Prostate gland (tissue), 2 donors: Measurements from ENCODE around the gene ULK3. TPM values are rescaled to one million over a fixed set of nuclear protein-coding genes. Genes with fewer than 3 reads are reported as not detected.
A peak's percentile ranks its signal among the peaks of the same experiment; 100 is the strongest.

Experiments used
- DNase-seq: peaks from one replicate; pipeline ENCODE4 v3.0.0-alpha.2; 2019; ENCODE audit warnings: low spot score
- H3K27ac ChIP-seq, 2 donors: fragments of 200-600 bp; sonication (generic); 2 replicates each; pipeline ENCODE4 v1.5.1; 2017 to 2019
- H3K27me3 ChIP-seq: fragments of 200-600 bp; sonication (generic); replicated peaks from 2 replicates; pipeline ENCODE4 v1.5.1; 2019; ENCODE audit not compliant: insufficient read depth
- H3K36me3 ChIP-seq, 2 donors: fragments of 200-600 bp; sonication (generic); 1 replicate in 1 of 2; 2 replicates in 1 of 2; pipeline versions ENCODE4 v1.5.1 to v1.8.1; 2017 to 2019
- H3K4me1 ChIP-seq: fragments of 200-600 bp; sonication (generic); replicated peaks from 2 replicates; pipeline ENCODE4 v1.5.1; 2019
- H3K4me3 ChIP-seq, 2 donors: fragments of 200-600 bp; sonication (generic); 2 replicates each; pipeline ENCODE4 v1.5.1; 2017 to 2019
- H3K9me3 ChIP-seq: fragments of 200-600 bp; sonication (generic); 2 replicates; pipeline ENCODE4 v1.5.1; 2017
- POLR2A ChIP-seq: fragments of 450-650 bp; IDR thresholded peaks from one replicate; pipeline ENCODE4 v1.6.1; 2016; ENCODE audit warnings: antibody characterized with exemption, mild to moderate bottlenecking
- POLR2AphosphoS5 ChIP-seq: sonication (generic); formaldehyde crosslinking; IDR thresholded peaks from one replicate; pipeline ENCODE4 v1.6.1; 2017; ENCODE audit warnings: antibody characterized with exemption
- WGBS: methylation state at CpG from one replicate; pipeline ENCODE4 v1.1.5; 2018; 5-methylcytosine and 5-hydroxymethylcytosine counted together
- intact Hi-C: fragments of 100-400 bp; cut with DNase I; formaldehyde crosslinking; loops from one replicate; pipeline ENCODE4 v1.14.2; 2022
- total RNA-seq, 2 donors: library from RNA; depleted of rRNA; stranded (reverse); fragments of >200 nt; gene quantifications; one replicate each; pipeline ENCODE4 v1.1.0, GENCODE V29; 2016
- TF ChIP-seq, protein P1 (sequence below), 4 experiments: fragments of 200-600 bp in 2 of 4; fragments of 450-650 bp in 2 of 4; sonication (generic) in 2 of 4; IDR thresholded peaks; 1 replicate in 3 of 4; 2 replicates in 1 of 4; pipeline ENCODE4 v1.5.1; 2016 to 2019; ENCODE audit warnings: antibody characterized with exemption in 4 of 4, mild to moderate bottlenecking in 2 of 4, moderate library complexity in 2 of 4

ULK3 gene
- total RNA-seq, 2 donors from 2014 or later: 44.6 to 98.5 TPM

DNA sequence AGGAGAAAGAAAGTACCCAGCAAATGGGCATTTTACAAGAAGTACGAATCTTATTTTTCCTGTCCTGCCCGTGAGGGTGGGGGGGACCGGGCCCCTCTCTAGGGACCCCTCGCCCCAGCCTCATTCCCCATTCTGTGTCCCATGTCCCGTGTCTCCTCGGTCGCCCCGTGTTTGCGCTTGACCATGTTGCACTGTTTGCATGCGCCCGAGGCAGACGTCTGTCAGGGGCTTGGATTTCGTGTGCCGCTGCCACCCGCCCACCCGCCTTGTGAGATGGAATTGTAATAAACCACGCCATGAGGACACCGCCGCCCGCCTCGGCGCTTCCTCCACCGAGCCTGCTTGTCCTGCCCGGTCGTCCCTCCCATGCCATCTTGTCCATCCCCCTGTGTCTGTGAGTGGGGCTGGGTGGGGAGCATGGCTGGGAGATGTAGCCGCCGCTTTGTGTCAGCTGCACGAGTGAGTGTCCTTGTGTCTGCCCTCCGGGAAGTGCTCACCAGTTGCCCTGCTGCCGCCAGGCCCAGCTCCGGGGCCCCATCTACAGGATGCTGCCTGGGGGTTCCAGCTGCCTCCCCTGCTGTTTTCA is 40.0 kb downstream of the ULK3 start:
- DNase-seq: no peak
- Histone ChIP-seq H3K27ac (no peak overlapping the region), H3K9me3 (no peaks in the 10 kb centered on the region), H3K36me3 (peaks cover 4 to 8% of the 10 kb centered on the region in 2 donors), H3K4me1 (peaks cover 19% of the 10 kb centered on the region), H3K4me3 (no peak overlapping the region), H3K27me3 (no peaks in the 10 kb centered on the region)
- intact Hi-C loops: no loop called here
- TF ChIP-seq POLR2AphosphoS5 (no peak), POLR2A (no peak)
- TF ChIP-seq, protein P1, sequence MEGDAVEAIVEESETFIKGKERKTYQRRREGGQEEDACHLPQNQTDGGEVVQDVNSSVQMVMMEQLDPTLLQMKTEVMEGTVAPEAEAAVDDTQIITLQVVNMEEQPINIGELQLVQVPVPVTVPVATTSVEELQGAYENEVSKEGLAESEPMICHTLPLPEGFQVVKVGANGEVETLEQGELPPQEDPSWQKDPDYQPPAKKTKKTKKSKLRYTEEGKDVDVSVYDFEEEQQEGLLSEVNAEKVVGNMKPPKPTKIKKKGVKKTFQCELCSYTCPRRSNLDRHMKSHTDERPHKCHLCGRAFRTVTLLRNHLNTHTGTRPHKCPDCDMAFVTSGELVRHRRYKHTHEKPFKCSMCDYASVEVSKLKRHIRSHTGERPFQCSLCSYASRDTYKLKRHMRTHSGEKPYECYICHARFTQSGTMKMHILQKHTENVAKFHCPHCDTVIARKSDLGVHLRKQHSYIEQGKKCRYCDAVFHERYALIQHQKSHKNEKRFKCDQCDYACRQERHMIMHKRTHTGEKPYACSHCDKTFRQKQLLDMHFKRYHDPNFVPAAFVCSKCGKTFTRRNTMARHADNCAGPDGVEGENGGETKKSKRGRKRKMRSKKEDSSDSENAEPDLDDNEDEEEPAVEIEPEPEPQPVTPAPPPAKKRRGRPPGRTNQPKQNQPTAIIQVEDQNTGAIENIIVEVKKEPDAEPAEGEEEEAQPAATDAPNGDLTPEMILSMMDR (IDR thresholded peaks at IDR 0.05): no peak
- 87% methylated on average over 31 of the region's 31 CpGs for WGBS

DNA sequence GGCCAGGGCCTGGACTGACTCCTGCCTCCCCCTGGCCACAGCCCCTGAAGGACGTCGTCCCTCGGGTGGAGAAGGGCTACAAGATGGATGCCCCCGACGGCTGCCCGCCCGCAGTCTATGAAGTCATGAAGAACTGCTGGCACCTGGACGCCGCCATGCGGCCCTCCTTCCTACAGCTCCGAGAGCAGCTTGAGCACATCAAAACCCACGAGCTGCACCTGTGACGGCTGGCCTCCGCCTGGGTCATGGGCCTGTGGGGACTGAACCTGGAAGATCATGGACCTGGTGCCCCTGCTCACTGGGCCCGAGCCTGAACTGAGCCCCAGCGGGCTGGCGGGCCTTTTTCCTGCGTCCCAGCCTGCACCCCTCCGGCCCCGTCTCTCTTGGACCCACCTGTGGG is 40.7 kb downstream of the ULK3 start:
- Histone ChIP-seq H3K4me1 (peaks cover 19% of the 10 kb centered on the region), H3K9me3 (no peaks in the 10 kb centered on the region), H3K27me3 (no peaks in the 10 kb centered on the region), H3K4me3 (no peak overlapping the region), H3K27ac (no peak overlapping the region), H3K36me3 (peaks cover 4 to 8% of the 10 kb centered on the region in 2 donors)
- TF ChIP-seq POLR2A: no peak
- TF ChIP-seq, protein P1 (IDR thresholded peaks at IDR 0.05): no peak
- no peak for TF ChIP-seq POLR2AphosphoS5
- WGBS: 94% methylated on average over 20 of the region's 20 CpGs
- DNase-seq: no peak
- intact Hi-C loops: no loop called here

DNA sequence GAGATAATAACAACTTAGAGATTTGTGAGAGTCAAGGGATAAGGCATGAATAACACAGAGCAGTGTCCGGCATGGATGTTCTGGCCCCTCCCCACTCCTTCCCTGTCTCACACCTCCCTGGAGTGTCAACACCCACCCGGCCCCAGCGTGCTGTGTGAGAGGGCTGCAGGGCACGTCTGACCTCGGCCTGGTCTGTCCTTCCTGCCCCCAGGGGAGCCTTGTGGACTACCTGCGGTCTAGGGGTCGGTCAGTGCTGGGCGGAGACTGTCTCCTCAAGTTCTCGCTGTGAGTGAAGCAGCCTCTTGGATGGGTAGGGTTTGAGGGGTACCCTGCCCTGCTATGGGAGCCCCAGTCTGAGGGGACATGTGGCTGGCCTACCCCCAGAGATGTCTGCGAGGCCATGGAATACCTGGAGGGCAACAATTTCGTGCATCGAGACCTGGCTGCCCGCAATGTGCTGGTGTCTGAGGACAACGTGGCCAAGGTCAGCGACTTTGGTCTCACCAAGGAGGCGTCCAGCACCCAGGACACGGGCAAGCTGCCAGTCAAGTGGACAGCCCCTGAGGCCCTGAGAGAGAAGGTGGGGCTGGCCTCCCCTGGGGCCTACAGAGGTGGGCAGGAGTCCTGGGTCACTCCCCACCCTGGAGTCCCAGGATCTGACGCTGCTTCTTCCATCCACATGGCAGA is 41.5 kb downstream of the ULK3 start:
- Histone ChIP-seq H3K4me1 (peaks cover 19% of the 10 kb centered on the region), H3K36me3 (peaks cover 4 to 8% of the 10 kb centered on the region in 2 donors), H3K27me3 (no peaks in the 10 kb centered on the region), H3K4me3 (no peak overlapping the region), H3K27ac (no peak overlapping the region), H3K9me3 (no peaks in the 10 kb centered on the region)
- DNase-seq: no peak
- TF ChIP-seq, protein P1 (IDR thresholded peaks at IDR 0.05): no peak
- no peak for TF ChIP-seq POLR2AphosphoS5
- TF ChIP-seq POLR2A: no peak
- 81% methylated on average over 18 of the region's 18 CpGs for WGBS
- intact Hi-C loops: no loop called here

DNA sequence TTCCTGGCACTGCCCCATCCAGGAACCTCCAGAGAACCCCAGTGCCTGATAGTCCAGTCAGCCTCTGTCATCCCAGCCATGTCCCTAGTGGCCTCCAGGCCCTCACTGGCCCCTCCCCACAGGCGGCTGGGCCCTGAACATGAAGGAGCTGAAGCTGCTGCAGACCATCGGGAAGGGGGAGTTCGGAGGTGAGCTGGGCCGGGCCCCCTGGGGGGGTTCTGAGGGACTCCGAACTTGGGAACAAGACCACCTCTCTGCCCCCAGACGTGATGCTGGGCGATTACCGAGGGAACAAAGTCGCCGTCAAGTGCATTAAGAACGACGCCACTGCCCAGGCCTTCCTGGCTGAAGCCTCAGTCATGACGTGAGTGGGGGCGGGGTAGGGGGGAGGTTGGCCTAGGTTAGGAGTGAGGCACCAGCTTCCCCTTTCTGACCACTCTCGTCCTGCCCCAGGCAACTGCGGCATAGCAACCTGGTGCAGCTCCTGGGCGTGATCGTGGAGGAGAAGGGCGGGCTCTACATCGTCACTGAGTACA is 42.3 kb downstream of the ULK3 start:
- peaks cover 4 to 8% of the 10 kb centered on the region in 2 donors for H3K36me3 ChIP-seq
- WGBS: 76% methylated on average over 17 of the region's 20 CpGs
- no peaks in the 10 kb centered on the region for H3K9me3 ChIP-seq
- peak overlapping the region; percentile 77 to 83 for H3K27ac ChIP-seq
- TF ChIP-seq, protein P1 (IDR thresholded peaks at IDR 0.05): no peak
- TF ChIP-seq POLR2AphosphoS5: no peak
- TF ChIP-seq POLR2A: no peak
- DNase-seq: no peak
- H3K4me1 ChIP-seq: peaks cover 19% of the 10 kb centered on the region
- no peak overlapping the region for H3K4me3 ChIP-seq
- no peaks in the 10 kb centered on the region for H3K27me3 ChIP-seq
- intact Hi-C loops: no loop called here
